Stimulated activated CD8-positive, alpha-beta memory T cell treated with anti-CD3 and anti-CD28 coated beads, Interleukin-7, amount 100 ng/mL, for 4 hours (primary cell): ENCODE measurements around the gene CST8.

Experiments used
- DNase-seq, 2 donors: peaks; one replicate each; pipeline ENCODE4 v3.0.0-alpha.2; 2020; ENCODE audit warnings: low read depth in 2 of 2

CST8 gene

GRCh38 chr20:23520185-23520584 lies 29.3 kb downstream of the CST8 start:
- DNase-seq = no peak

- DNase-seq = no peak
These were observed 33.2 kb downstream of the CST8 start for GRCh38 chr20:23524146-23524545.

DNA sequence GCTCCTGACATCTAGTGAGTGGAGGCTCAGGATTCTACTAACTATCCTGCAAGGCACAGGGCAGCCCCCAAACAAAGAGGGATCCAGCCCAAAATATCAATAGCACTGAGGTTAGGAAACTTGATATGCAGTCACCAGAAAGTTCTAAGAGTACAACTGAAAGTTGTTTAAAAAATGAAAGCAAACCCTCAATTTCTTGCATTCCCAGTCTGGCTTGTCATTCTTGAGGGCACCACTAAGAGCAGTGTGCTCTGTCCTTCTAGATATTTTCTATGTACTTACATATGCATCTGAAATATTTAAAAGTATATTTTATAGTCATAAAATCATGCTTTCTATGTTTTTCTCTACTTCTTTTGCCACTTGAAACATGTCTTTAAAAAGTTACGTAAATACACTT lies 35.9 kb downstream of the CST8 start:
- no peak for DNase-seq

DNA sequence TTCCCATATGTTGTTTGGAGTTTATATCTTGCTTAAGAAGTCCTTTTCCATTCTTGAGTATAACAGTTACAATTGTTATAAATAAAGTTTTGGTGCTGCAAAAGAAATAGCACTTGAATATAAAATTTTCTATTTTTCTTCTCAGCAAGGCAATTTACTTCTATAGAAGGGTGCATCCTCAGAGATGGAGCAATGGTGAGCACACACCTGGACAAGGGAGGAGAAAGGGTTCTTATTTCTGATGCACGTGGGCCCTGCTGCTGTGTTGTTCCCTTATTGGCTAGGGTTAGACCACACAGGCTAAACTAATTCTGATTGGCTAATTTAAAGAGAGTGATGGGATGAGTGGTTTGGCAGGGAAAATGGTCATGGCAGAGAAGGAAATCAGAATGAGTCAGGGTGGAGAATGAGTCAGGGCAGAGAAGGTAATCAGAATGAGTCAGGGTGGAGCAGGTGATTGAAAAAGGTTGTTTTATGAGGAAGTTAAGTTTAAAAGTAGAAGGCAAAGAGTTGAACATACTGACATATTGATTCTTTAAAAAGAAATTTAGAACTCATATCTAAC lies 38.0 kb downstream of the CST8 start:
- no peak for DNase-seq

DNA sequence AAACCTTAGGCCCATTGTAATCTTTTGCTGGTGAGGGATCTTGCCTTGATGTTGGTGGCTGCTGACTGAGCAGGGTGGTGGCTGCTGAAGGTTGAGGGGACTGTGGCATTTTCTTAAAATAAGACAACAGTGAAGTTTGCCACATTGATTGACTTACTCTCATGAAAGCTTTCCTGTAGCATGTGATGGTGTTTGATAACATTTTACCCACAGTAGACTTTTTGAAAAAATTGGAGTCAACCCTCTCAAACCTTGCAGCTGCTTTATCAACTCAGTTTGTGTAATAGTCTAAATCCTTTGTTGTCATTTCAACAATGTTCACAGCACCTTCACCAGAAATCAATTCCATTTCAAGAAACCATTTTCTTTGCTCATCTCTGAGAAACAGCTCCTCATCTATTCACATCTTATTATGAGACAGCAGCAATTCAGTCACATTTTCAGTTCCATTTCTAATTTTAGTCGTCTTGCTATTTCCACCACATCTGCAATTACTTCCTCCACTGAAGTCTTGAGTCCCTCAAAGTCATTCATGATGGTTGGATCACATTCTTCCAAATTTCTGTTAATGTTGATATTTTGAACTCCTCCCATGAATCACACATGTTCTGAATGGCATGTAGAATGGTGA lies 40.1 kb downstream of the CST8 start:
- no peak for DNase-seq

DNA sequence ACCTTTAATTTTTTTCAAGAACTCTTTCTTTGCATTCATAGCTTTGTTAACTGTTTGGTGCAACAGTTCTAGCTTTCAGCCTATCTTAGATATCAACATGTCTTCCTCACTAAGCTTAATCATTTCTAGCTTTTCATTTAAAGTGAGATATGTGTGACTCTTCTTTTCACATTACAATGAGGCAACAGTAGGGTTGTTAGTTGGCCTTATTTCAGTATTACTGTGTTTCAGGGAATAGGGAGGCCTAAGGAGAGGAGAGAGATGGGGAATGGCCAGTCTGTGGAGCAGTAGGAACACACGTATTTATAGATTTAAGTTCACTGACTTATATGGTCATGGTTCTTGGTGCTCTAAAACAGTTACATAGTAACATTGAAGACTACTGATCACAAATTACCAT lies 41.6 kb downstream of the CST8 start:
- DNase-seq = no peak

GRCh38 chr20:23533161-23533560 lies 42.2 kb downstream of the CST8 start:
- no peak for DNase-seq

- no peak for DNase-seq
These were observed 44.1 kb downstream of the CST8 start for GRCh38 chr20:23534801-23535593.

DNA sequence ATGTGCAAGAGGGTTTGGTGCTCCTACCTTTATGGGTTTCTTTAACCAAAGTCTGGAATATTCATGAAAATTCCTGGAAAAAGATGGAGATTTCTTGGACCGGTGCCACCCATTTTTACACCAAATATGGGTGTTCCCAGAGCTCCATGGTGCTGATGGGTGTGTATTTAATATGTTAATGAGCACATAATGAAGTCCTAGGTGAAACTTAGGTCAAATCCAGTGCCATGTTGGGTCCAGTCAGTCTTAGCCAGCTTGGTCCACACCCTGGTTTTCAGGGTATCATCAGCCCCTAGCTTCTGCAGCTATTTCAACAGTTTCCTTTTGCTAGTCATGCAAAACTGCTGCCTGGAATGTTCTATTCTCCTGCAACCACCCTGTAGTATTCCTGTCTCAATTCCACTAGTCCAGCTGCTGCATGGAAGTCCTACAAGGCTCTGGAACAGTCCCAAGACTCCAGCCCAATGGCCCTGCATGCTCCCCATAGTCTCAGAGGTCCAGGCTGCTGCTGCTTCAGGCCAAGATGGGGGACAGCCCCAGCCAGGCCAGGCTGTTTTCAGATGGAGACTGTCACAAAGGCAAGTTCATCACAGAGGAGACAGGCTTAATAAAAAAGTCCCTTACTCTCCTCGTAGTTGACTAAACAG lies 45.5 kb downstream of the CST8 start:
- DNase-seq = no peak

DNA sequence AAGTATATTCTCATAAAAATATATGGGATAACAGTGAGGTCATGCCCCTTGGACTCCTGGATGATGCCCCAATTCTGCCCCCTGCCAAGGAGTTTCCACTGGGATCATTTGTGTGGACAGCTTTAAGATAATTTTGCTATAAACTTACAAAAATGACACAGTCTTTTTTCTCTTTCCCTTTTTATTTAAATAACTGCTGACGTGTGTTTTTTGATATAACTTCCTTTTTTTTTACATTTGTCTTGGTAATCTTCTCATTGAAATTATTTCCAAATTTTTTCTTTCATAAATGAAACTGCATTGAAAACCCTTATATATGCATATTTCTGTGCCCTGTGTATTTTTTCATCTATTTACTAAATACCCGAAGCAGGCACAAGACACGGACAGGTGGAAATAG lies 46.1 kb downstream of the CST8 start:
- DNase-seq = no peak

GRCh38 chr20:23540624-23541023 lies 49.7 kb downstream of the CST8 start:
- DNase-seq = no peak

- DNase-seq = no peak
These were observed 50.4 kb downstream of the CST8 start for GRCh38 chr20:23541330-23541729.

- DNase-seq = no peak
These were observed 50.9 kb downstream of the CST8 start for GRCh38 chr20:23541776-23542175.

GRCh38 chr20:23542801-23543200 lies 51.9 kb downstream of the CST8 start:
- DNase-seq = no peak

DNA sequence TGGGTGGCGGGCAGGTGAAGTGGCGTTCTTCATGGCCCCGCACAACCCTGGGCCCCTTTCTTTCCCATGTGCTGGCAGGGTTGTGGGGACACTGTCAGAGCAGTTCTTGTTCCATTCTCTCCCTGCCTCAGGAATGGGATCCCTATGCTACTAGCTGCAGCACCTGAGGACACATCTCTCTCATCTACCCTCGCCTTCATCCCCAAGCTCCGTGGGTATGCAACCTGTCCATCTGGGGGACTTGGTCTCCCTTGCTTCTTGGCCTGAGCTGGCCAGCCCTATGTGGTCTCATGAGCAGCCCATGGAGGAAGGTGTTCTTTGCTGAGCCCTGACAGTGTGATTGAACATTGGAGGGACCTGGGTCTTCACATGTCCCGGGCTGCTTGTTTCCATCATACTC lies 53.2 kb downstream of the CST8 start:
- no peak for DNase-seq
